ENCODE measurements around the gene KANK4.

- TF ChIP-seq POLR2A (IDR thresholded peaks at IDR 0.05) (no peak), CTCF (IDR thresholded peaks at IDR 0.05) (no peak)
These were observed 37.2 kb downstream of the KANK4 start for GRCh38 chr1:62281922-62282555.

All from adrenal gland (tissue), 5 donors.